Measurements from ENCODE around the gene RHOC. TPM values are rescaled to one million over a fixed set of nuclear protein-coding genes. Genes with fewer than 3 reads are reported as not detected.

RHOC gene
- total and polyA plus RNA-seq, 4 donors = 50.4 to 102 (median 68.8) TPM

DNA sequence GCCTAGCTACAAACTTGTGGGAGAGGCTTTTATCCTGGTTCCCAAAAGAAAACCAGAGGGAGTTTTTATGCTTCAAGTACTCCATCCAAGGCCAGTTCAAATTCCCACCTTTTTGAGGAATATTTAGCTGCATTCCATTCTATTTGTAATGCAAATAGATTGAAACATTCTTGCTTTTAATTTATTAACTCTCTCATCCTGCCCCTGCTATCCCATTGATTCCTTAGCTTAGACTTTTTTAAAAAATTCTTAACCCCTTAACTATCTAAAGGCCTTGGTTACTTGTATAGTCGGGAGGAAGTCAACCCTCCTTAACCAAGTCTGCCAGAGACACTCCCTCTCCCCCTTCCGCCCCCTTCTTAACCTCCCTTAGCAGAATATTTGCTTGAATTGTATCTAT, 34.9 kb downstream of the RHOC start:
- Histone ChIP-seq H3K9ac (ENCODE audit: low read depth in 1 of 2, low read length in 2 of 2) (no peak overlapping the region), H3K27ac (ENCODE audit: low read depth in 1 of 2, low read length in 2 of 2) (no peak overlapping the region), H3K4me1 (ENCODE audit: control insufficient read depth in 4 of 4, insufficient read depth in 4 of 4, low read length in 3 of 4) (peaks cover 0 to 26% (median 21%) of the 10 kb centered on the region in 4 donors), H3K27me3 (ENCODE audit: control insufficient read depth in 4 of 4, insufficient read depth in 4 of 4, low read length in 3 of 4) (no peaks in the 10 kb centered on the region), H3K9me3 (ENCODE audit: control insufficient read depth in 4 of 4, low read length in 3 of 4) (no peaks in the 10 kb centered on the region), H3K36me3 (ENCODE audit: control insufficient read depth in 4 of 4, insufficient read depth in 3 of 4, low read depth in 1 of 4, low read length in 3 of 4) (peaks cover 3 to 23% (median 21%) of the 10 kb centered on the region in 4 donors), H3K4me3 (ENCODE audit: low read depth in 1 of 3, low read length in 3 of 3) (no peak overlapping the region)
- TF ChIP-seq YY1 (IDR thresholded peaks at IDR 0.05) = no peak
- no peak for TF ChIP-seq RAD21 (IDR thresholded peaks at IDR 0.05)
- TF ChIP-seq HNF4G (IDR thresholded peaks at IDR 0.05) = no peak
- TF ChIP-seq, protein P1, sequence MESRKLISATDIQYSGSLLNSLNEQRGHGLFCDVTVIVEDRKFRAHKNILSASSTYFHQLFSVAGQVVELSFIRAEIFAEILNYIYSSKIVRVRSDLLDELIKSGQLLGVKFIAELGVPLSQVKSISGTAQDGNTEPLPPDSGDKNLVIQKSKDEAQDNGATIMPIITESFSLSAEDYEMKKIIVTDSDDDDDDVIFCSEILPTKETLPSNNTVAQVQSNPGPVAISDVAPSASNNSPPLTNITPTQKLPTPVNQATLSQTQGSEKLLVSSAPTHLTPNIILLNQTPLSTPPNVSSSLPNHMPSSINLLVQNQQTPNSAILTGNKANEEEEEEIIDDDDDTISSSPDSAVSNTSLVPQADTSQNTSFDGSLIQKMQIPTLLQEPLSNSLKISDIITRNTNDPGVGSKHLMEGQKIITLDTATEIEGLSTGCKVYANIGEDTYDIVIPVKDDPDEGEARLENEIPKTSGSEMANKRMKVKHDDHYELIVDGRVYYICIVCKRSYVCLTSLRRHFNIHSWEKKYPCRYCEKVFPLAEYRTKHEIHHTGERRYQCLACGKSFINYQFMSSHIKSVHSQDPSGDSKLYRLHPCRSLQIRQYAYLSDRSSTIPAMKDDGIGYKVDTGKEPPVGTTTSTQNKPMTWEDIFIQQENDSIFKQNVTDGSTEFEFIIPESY (IDR thresholded peaks at IDR 0.05) = no peak
- TF ChIP-seq ATF3 (IDR thresholded peaks at IDR 0.05) = no peak
- TF ChIP-seq REST (IDR thresholded peaks at IDR 0.05) = no peak
- TF ChIP-seq EGR1 (IDR thresholded peaks at IDR 0.05; ENCODE audit: low read depth in 2 of 2) = no peak
- TF ChIP-seq JUND (IDR thresholded peaks at IDR 0.05) = no peak
- no peak for TF ChIP-seq GABPA (IDR thresholded peaks at IDR 0.05 in 1 of 2, conservative IDR thresholded peaks at IDR 0.05 in 1 of 2)
- TF ChIP-seq SP1 (IDR thresholded peaks at IDR 0.05) = no peak
- TF ChIP-seq FOXA1 (IDR thresholded peaks at IDR 0.05) = no peak
- no peak for TF ChIP-seq NR2F2 (IDR thresholded peaks at IDR 0.05)
- TF ChIP-seq, protein P2, sequence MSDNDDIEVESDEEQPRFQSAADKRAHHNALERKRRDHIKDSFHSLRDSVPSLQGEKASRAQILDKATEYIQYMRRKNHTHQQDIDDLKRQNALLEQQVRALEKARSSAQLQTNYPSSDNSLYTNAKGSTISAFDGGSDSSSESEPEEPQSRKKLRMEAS (IDR thresholded peaks at IDR 0.05) = no peak
- TF ChIP-seq RXRA (IDR thresholded peaks at IDR 0.05) = no peak
- 90% methylated on average over 2 of the region's 2 CpGs for WGBS
- no peak for DNase-seq (ENCODE audit: low spot score)

- no peak for DNase-seq (ENCODE audit: low spot score)
- WGBS = 96% methylated on average over 2 of the region's 2 CpGs
- Histone ChIP-seq H3K9me3 (ENCODE audit: control insufficient read depth in 4 of 4, low read length in 3 of 4) (no peaks in the 10 kb centered on the region), H3K27me3 (ENCODE audit: control insufficient read depth in 4 of 4, insufficient read depth in 4 of 4, low read length in 3 of 4) (no peaks in the 10 kb centered on the region), H3K36me3 (ENCODE audit: control insufficient read depth in 4 of 4, insufficient read depth in 3 of 4, low read depth in 1 of 4, low read length in 3 of 4) (peaks cover 10 to 41% (median 36%) of the 10 kb centered on the region in 4 donors), H3K27ac (ENCODE audit: low read depth in 1 of 2, low read length in 2 of 2) (no peak overlapping the region), H3K4me1 (ENCODE audit: control insufficient read depth in 4 of 4, insufficient read depth in 4 of 4, low read length in 3 of 4) (no peaks in the 10 kb centered on the region), H3K4me3 (ENCODE audit: low read depth in 1 of 3, low read length in 3 of 3) (no peak overlapping the region), H3K9ac (ENCODE audit: low read depth in 1 of 2, low read length in 2 of 2) (no peak overlapping the region)
- TF ChIP-seq FOXA1 (IDR thresholded peaks at IDR 0.05) (no peak), HNF4A (conservative IDR thresholded peaks at IDR 0.05) (no peak), GABPA (IDR thresholded peaks at IDR 0.05 in 1 of 2, conservative IDR thresholded peaks at IDR 0.05 in 1 of 2) (no peak)
Measured at GRCh38 chr1:112666946-112667345, 40.0 kb downstream of the RHOC start.

All from liver (tissue), 9 donors.